Peyer's patch (tissue), 4 donors: ENCODE results near the gene FSCB.

Source experiments
- POLR2A ChIP-seq, 2 donors: fragments of 450-650 bp; IDR thresholded peaks; one replicate each; pipeline ENCODE4 v1.5.1; 2017; ENCODE audit warnings: antibody characterized with exemption in 2 of 2, mild to moderate bottlenecking in 2 of 2, moderate library complexity in 2 of 2
- TF ChIP-seq, protein P1 (sequence below), 6 experiments: fragments of 450-650 bp in 4 of 6; fragments of 200-600 bp in 2 of 6; sonication (generic) in 1 of 6; IDR thresholded peaks; one replicate each; pipeline ENCODE4 v1.5.1; 2017 to 2019; ENCODE audit warnings: antibody characterized with exemption in 6 of 6, mild to moderate bottlenecking in 3 of 6, moderate library complexity in 1 of 6

- no peak for TF ChIP-seq POLR2A (IDR thresholded peaks at IDR 0.05)
- TF ChIP-seq, protein P1, sequence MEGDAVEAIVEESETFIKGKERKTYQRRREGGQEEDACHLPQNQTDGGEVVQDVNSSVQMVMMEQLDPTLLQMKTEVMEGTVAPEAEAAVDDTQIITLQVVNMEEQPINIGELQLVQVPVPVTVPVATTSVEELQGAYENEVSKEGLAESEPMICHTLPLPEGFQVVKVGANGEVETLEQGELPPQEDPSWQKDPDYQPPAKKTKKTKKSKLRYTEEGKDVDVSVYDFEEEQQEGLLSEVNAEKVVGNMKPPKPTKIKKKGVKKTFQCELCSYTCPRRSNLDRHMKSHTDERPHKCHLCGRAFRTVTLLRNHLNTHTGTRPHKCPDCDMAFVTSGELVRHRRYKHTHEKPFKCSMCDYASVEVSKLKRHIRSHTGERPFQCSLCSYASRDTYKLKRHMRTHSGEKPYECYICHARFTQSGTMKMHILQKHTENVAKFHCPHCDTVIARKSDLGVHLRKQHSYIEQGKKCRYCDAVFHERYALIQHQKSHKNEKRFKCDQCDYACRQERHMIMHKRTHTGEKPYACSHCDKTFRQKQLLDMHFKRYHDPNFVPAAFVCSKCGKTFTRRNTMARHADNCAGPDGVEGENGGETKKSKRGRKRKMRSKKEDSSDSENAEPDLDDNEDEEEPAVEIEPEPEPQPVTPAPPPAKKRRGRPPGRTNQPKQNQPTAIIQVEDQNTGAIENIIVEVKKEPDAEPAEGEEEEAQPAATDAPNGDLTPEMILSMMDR (IDR thresholded peaks at IDR 0.05): no peak
These were observed 12.9 kb downstream of the FSCB start for GRCh38 chr14:44494137-44494536.
